Measurements from ENCODE around the gene SIPA1L3. TPM values are rescaled to one million over a fixed set of nuclear protein-coding genes. Genes with fewer than 3 reads are reported as not detected.

SIPA1L3 gene
- total RNA-seq, 4 donors from 2014 or later, result 11.1 to 25.3 (median 14.5) TPM

DNA sequence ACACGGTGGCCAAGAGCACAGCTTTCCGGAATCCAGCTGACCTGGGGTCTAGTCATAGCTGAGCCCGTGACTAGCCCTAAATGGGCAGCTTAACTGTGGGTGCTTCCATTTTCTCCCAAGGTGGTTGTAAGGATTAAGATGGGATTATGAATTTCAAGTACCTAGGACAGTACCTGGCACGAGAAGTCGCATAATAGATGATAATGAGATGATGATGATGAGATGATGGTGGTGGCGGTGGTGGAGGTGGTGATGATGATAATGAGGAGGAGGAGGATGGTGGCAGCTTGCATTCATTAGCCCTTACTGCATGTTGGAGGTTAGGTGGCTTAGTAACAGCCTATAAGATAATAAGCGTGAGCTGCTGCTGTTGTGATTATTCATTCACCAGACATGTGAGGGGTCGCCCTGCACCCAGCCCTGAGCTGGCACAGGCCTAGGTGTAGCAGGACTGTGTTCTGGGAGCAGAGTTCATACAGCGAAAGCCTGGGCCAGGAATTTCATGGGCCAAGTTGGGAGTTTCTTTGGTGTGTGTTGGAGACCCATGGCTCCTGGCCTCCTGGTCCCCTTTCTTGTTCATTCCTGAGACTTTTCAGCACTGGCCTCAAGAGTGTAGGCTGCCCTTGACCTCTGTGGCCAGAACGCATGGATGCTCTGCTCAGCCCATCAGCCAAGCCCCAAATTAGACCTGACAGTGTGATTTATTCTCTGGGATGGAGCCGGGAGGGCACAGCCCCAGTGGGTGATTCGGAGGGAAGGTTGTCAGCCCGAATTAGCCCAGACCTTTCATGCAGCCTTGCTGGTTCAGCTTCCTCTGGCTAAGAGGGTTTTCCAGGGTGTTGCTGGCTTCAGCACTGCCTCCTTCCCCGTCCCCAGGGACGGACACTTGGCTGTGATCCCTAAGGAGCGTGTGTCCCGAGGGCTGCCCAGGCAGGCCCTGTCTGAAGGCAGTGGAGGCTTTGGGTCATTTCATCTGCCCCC lies 128.8 kb downstream of the SIPA1L3 start:
- 86 to 90% methylated on average over 8 of the region's 17 CpGs for WGBS, 2 donors

DNA sequence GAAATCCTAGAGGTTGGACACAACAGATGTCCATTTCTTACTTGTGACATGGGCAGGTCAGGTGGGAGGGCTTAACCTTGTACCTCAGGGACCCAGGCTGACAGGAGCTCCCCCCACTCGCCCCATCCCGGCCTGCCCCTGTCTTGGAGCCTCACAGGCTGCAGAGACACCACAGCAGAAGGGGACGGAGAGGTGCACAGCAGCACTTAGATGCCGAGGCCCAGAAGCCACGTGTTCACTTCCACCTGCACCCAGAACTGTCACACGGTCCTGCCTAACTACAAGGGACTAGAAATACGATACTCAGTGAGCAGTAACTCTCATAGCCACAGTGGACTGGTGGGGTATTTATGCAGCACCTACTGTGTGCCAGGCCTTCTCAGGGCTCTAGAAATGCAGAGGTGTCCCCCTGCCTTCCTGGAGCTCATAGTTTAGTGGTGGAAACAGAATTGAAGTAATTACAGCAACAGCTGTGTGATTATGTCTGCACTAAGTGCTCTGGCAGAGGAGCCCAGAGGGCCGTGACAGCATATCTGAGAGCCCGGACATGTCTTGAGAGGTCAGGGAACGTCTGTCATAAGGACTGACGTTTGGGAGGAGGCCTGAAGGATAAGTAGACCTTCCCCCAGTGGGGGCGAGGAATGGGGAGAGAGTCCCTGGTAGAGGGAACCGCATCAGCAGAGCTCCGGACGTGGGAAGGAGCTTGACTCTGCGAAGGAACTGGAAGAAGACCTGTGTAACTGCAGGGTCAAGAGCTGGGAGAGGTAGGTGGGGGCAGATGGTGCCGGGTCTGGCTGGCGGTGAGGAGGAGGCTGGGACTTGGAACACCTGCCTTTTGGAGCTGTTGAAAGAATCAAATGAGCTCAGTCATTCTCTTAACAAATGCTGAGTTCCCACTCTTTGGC lies 130.0 kb downstream of the SIPA1L3 start:
- H3K27me3 ChIP-seq, result no peaks in the 10 kb centered on the region
- DNase-seq, result no peak
- intact Hi-C loops (cut with DNase I), result no loop called here

More for the DNA sequence above, 128.8 kb downstream of the SIPA1L3 start:
- no peak for DNase-seq
- H3K27ac ChIP-seq, result no peak overlapping the region
- H3K27me3 ChIP-seq, result no peaks in the 10 kb centered on the region
- no peaks in the 10 kb centered on the region for H3K9me3 ChIP-seq
- no peak overlapping the region for H3K4me3 ChIP-seq
- intact Hi-C loops (cut with DNase I), result no loop called here
- peaks cover 0 to 13% (median 0%) of the 10 kb centered on the region in 3 donors for H3K4me1 ChIP-seq
- peaks cover 0 to 11% (median 0%) of the 10 kb centered on the region in 3 donors for H3K36me3 ChIP-seq
- no peak for TF ChIP-seq POLR2A (IDR thresholded peaks at IDR 0.05)
- TF ChIP-seq, protein P1, sequence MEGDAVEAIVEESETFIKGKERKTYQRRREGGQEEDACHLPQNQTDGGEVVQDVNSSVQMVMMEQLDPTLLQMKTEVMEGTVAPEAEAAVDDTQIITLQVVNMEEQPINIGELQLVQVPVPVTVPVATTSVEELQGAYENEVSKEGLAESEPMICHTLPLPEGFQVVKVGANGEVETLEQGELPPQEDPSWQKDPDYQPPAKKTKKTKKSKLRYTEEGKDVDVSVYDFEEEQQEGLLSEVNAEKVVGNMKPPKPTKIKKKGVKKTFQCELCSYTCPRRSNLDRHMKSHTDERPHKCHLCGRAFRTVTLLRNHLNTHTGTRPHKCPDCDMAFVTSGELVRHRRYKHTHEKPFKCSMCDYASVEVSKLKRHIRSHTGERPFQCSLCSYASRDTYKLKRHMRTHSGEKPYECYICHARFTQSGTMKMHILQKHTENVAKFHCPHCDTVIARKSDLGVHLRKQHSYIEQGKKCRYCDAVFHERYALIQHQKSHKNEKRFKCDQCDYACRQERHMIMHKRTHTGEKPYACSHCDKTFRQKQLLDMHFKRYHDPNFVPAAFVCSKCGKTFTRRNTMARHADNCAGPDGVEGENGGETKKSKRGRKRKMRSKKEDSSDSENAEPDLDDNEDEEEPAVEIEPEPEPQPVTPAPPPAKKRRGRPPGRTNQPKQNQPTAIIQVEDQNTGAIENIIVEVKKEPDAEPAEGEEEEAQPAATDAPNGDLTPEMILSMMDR (IDR thresholded peaks at IDR 0.05), result no peak

DNA sequence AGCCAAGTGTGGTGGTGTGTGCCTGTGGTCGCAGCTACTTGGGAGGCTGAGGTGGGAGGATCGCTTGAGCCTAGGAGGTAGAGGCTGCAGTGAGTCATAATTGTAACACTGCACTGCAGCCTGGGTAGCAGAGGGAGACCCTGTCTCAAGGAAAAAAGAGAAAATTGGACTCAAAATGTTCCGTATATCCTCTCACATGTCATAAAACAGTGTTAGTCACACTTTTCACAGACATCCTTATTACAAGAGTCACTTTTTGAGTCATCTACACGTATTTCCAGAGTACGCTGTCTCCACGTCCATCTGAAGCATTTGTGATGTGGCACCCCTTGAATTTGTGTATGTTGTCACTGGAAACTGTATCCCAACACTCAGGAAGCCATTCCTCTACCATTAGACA lies 133.0 kb downstream of the SIPA1L3 start:
- no peak for TF ChIP-seq POLR2A (IDR thresholded peaks at IDR 0.05)
- TF ChIP-seq, protein P1 (IDR thresholded peaks at IDR 0.05), result no peak
- Histone ChIP-seq H3K27me3 (no peaks in the 10 kb centered on the region), H3K4me1 (peaks cover 0 to 13% (median 0%) of the 10 kb centered on the region in 3 donors), H3K36me3 (no peaks in the 10 kb centered on the region), H3K9me3 (no peaks in the 10 kb centered on the region), H3K27ac (no peak overlapping the region), H3K4me3 (no peak overlapping the region)
- 60 to 82% methylated on average over 6 of the region's 6 CpGs for WGBS, 2 donors
- intact Hi-C loops (cut with DNase I), result no loop called here
- DNase-seq, result no peak

More for the DNA sequence above, 130.0 kb downstream of the SIPA1L3 start:
- H3K27ac ChIP-seq, result no peak overlapping the region
- WGBS, 2 donors, result 64 to 73% methylated on average over 13 of the region's 18 CpGs
- peaks cover 0 to 6% (median 0%) of the 10 kb centered on the region in 3 donors for H3K36me3 ChIP-seq
- H3K4me1 ChIP-seq, result peaks cover 0 to 13% (median 0%) of the 10 kb centered on the region in 3 donors
- no peaks in the 10 kb centered on the region for H3K9me3 ChIP-seq
- no peak overlapping the region for H3K4me3 ChIP-seq
- TF ChIP-seq, protein P1 (IDR thresholded peaks at IDR 0.05), result no peak
- no peak for TF ChIP-seq POLR2A (IDR thresholded peaks at IDR 0.05)

DNA sequence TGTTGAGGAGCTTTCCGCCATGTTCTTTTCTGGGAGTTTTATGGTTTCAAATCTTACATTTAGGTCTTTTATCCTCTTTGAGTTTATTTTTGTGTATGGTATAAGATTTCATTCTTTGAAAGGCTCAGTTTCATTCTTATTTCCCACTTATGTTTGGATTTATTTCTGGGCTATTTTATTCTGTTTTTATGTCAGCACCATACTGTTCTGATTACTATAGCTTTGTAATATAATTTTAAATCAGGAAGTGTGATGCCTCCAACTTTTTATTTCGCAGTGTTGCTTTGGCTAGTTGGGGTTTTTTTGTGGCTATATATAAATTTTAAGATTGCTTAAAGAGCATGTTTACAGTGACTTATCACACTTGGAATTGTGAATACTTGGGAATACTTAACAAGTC lies 135.1 kb downstream of the SIPA1L3 start:
- Histone ChIP-seq H3K9me3 (no peaks in the 10 kb centered on the region), H3K4me1 (no peaks in the 10 kb centered on the region), H3K27me3 (no peaks in the 10 kb centered on the region), H3K27ac (no peak overlapping the region), H3K4me3 (no peak overlapping the region), H3K36me3 (no peaks in the 10 kb centered on the region)
- 95 to 100% methylated on average over 2 of the region's 2 CpGs for WGBS, 2 donors
- DNase-seq, result no peak
- intact Hi-C loops (cut with DNase I), result no loop called here
- TF ChIP-seq, protein P1 (IDR thresholded peaks at IDR 0.05), result no peak
- no peak for TF ChIP-seq POLR2A (IDR thresholded peaks at IDR 0.05)
